ENCODE results near the gene RPL18A. TPM values are rescaled to one million over a fixed set of nuclear protein-coding genes. Genes with fewer than 3 reads are reported as not detected.

The RPL18A gene
- polyA plus RNA-seq, 2 of the 4 experiments (the other 2 are of a cell fraction) = 696 to 1,807 TPM

DNA sequence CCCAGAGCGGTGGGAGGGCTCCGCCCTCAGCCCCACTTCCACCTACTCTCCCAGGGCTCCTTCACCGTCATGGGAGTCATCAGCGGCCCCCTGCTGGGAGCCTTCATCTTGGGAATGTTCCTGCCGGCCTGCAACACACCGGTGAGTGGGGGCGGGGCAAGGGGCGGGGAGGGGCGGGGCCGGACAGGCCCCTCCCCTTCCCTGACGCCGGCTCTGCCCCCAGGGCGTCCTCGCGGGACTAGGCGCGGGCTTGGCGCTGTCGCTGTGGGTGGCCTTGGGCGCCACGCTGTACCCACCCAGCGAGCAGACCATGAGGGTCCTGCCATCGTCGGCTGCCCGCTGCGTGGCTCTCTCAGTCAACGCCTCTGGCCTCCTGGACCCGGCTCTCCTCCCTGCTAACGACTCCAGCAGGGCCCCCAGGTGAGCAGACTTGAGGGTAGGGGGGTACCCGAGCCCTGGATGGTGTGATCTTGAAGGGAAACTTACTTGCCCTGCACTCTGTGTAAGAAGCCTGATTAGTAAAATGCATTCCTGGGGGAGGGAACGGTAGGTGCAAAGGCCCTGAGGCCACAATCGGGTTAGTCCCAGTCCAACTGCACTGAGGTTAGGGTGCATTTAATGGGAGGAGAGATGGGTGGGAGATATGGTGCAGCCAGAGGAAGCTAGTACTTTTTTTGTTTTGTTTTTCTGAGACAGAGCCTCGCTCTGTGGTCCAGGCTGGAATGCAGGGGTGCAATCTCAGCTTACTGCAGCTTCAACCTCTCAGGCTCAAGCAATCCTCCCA is 24.1 kb downstream of the RPL18A start:
- DNase-seq (ENCODE audit: low read depth in 1 of 2, low spot score in 1 of 2) = no peak
- Histone ChIP-seq H3K4me3 (no peak overlapping the region), H3K9me3 (no peaks in the 10 kb centered on the region), H3K4me1 (no peaks in the 10 kb centered on the region), H3K4me2 (no peak overlapping the region), H3K27ac (no peak overlapping the region)
- ChIA-PET POLR2A (no interaction called here), CTCF (no interaction called here)
- WGBS (ENCODE audit: missing lambda C conversion rate) = 78% methylated on average over 17 of the region's 33 CpGs
- no peak for FAIRE-seq
- TF ChIP-seq ZSCAN20 (CRISPR knock-in tag; IDR thresholded peaks at IDR 0.05) (no peak), EHF (CRISPR knock-in tag; IDR thresholded peaks at IDR 0.05) (no peak), EHMT2 (IDR thresholded peaks at IDR 0.05; ENCODE audit: low read depth) (no peak), NR3C1 (IDR thresholded peaks at IDR 0.05) (no peak), POLR2A (IDR thresholded peaks at IDR 0.05; ENCODE audit: low read length) (no peak), HOXB5 (CRISPR knock-in tag; IDR thresholded peaks at IDR 0.05) (no peak), FOSL2 (IDR thresholded peaks at IDR 0.05) (no peak), FOSL2 (CRISPR knock-in tag; IDR thresholded peaks at IDR 0.05) (no peak), ESRRA (IDR thresholded peaks at IDR 0.05; ENCODE audit: borderline replicate concordance, low read length) (no peak), CBX8 (IDR thresholded peaks at IDR 0.05) (no peak), CBX2 (IDR thresholded peaks at IDR 0.05; ENCODE audit: borderline replicate concordance, low read depth) (no peak), HDAC2 (IDR thresholded peaks at IDR 0.05) (no peak), RAD21 (conservative IDR thresholded peaks at IDR 0.05 in 1 of 2, IDR thresholded peaks at IDR 0.05 in 1 of 2) (no peak), HEYL (CRISPR knock-in tag; IDR thresholded peaks at IDR 0.05) (no peak), SMC3 (IDR thresholded peaks at IDR 0.05) (no peak), GATA3 (IDR thresholded peaks at IDR 0.05; ENCODE audit: borderline replicate concordance) (no peak), ZFP36 (IDR thresholded peaks at IDR 0.05; ENCODE audit: borderline replicate concordance, partially characterized antibody) (no peak), HOXB13 (CRISPR knock-in tag; IDR thresholded peaks at IDR 0.05; ENCODE audit: low read depth) (no peak)
- TF ChIP-seq, protein P1, sequence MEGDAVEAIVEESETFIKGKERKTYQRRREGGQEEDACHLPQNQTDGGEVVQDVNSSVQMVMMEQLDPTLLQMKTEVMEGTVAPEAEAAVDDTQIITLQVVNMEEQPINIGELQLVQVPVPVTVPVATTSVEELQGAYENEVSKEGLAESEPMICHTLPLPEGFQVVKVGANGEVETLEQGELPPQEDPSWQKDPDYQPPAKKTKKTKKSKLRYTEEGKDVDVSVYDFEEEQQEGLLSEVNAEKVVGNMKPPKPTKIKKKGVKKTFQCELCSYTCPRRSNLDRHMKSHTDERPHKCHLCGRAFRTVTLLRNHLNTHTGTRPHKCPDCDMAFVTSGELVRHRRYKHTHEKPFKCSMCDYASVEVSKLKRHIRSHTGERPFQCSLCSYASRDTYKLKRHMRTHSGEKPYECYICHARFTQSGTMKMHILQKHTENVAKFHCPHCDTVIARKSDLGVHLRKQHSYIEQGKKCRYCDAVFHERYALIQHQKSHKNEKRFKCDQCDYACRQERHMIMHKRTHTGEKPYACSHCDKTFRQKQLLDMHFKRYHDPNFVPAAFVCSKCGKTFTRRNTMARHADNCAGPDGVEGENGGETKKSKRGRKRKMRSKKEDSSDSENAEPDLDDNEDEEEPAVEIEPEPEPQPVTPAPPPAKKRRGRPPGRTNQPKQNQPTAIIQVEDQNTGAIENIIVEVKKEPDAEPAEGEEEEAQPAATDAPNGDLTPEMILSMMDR (IDR thresholded peaks at IDR 0.05) = no peak
- TF ChIP-seq, protein P2, sequence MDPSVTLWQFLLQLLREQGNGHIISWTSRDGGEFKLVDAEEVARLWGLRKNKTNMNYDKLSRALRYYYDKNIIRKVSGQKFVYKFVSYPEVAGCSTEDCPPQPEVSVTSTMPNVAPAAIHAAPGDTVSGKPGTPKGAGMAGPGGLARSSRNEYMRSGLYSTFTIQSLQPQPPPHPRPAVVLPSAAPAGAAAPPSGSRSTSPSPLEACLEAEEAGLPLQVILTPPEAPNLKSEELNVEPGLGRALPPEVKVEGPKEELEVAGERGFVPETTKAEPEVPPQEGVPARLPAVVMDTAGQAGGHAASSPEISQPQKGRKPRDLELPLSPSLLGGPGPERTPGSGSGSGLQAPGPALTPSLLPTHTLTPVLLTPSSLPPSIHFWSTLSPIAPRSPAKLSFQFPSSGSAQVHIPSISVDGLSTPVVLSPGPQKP (IDR thresholded peaks at IDR 0.05; ENCODE audit: low read depth, low read length) = no peak
- TF ChIP-seq, protein P3, sequence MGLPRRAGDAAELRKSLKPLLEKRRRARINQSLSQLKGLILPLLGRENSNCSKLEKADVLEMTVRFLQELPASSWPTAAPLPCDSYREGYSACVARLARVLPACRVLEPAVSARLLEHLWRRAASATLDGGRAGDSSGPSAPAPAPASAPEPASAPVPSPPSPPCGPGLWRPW (IDR thresholded peaks at IDR 0.05) = no peak
- peak in 1 of 2 experiments; percentile 39; a peak in 1 of 6 replicates for ATAC-seq

DNA sequence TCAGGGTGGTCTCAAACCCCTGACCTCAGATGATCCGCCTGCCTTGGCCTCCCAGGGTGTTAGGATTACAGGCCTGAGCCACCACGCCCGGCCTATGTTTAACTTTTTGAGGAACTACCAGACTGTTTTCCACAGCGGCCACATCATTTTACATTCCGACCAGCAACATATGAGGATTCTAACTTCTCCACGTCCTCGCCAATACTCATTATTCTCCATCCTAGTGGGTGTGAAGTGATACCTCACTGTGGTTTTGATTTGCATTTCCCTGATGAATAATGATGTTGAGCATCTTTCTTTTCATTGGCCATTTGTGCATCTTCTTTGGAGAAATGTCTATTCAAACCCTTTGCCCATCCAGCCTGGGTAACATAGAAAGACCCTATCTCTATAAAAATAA is 26.8 kb downstream of the RPL18A start:
- CTCF ChIA-PET = no interaction called here

More for the DNA sequence above, 26.8 kb downstream of the RPL18A start:
- Histone ChIP-seq H3K4me3 (no peak overlapping the region), H3K27ac (no peak overlapping the region), H3K4me1 (no peaks in the 10 kb centered on the region), H3K9me3 (no peaks in the 10 kb centered on the region), H3K4me2 (no peak overlapping the region)
- WGBS (ENCODE audit: missing lambda C conversion rate) = 62% methylated on average over 7 of the region's 7 CpGs
- TF ChIP-seq, protein P2 (IDR thresholded peaks at IDR 0.05; ENCODE audit: low read depth, low read length) = no peak
- TF ChIP-seq EP300 (IDR thresholded peaks at IDR 0.05) (no peak), PHF8 (IDR thresholded peaks at IDR 0.05; ENCODE audit: borderline replicate concordance, low read depth) (no peak), ZNF302 (CRISPR knock-in tag; IDR thresholded peaks at IDR 0.05) (no peak), MAZ (IDR thresholded peaks at IDR 0.05; ENCODE audit: borderline replicate concordance, low read depth, low read length) (no peak), EHMT2 (IDR thresholded peaks at IDR 0.05; ENCODE audit: low read depth) (no peak), POLR2AphosphoS2 (conservative IDR thresholded peaks at IDR 0.05; ENCODE audit: low read length) (no peak), GATA3 (IDR thresholded peaks at IDR 0.05; ENCODE audit: borderline replicate concordance) (no peak), BHLHE40 (IDR thresholded peaks at IDR 0.05; ENCODE audit: low read depth, low read length) (no peak), ZFP36 (IDR thresholded peaks at IDR 0.05; ENCODE audit: borderline replicate concordance, partially characterized antibody) (no peak)
- TF ChIP-seq, protein P4, sequence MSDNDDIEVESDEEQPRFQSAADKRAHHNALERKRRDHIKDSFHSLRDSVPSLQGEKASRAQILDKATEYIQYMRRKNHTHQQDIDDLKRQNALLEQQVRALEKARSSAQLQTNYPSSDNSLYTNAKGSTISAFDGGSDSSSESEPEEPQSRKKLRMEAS (IDR thresholded peaks at IDR 0.05) = no peak
- TF ChIP-seq, protein P5, sequence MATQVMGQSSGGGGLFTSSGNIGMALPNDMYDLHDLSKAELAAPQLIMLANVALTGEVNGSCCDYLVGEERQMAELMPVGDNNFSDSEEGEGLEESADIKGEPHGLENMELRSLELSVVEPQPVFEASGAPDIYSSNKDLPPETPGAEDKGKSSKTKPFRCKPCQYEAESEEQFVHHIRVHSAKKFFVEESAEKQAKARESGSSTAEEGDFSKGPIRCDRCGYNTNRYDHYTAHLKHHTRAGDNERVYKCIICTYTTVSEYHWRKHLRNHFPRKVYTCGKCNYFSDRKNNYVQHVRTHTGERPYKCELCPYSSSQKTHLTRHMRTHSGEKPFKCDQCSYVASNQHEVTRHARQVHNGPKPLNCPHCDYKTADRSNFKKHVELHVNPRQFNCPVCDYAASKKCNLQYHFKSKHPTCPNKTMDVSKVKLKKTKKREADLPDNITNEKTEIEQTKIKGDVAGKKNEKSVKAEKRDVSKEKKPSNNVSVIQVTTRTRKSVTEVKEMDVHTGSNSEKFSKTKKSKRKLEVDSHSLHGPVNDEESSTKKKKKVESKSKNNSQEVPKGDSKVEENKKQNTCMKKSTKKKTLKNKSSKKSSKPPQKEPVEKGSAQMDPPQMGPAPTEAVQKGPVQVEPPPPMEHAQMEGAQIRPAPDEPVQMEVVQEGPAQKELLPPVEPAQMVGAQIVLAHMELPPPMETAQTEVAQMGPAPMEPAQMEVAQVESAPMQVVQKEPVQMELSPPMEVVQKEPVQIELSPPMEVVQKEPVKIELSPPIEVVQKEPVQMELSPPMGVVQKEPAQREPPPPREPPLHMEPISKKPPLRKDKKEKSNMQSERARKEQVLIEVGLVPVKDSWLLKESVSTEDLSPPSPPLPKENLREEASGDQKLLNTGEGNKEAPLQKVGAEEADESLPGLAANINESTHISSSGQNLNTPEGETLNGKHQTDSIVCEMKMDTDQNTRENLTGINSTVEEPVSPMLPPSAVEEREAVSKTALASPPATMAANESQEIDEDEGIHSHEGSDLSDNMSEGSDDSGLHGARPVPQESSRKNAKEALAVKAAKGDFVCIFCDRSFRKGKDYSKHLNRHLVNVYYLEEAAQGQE (IDR thresholded peaks at IDR 0.05) = no peak
- POLR2A ChIA-PET = no interaction called here
- ATAC-seq (no peak), FAIRE-seq (no peak), DNase-seq (ENCODE audit: low read depth in 1 of 2, low spot score in 1 of 2) (no peak)
